K562 (cell line): ENCODE results near the gene SELENOO. TPM values are rescaled to one million over a fixed set of nuclear protein-coding genes. Genes with fewer than 3 reads are reported as not detected.

Experiments used
- ATAC-seq: fragments of 200-7000 bp; cut with Tn5 transposase; 3 replicates; pipeline ENCODE4 v1.9.1; 2020; ENCODE audit warnings: moderate library complexity
- BruUV-seq: library from RNA; stranded (reverse); fragments of 400-500 nt; replicated peaks from 2 replicates; lab custom pipeline; 2021; lab: Mats Ljungman, UMichigan
- CTCF ChIA-PET: fragments of 300-600 bp; formaldehyde crosslinking; extraction: SDS; loops from one replicate; lab custom pipeline; 2021; ENCODE audit warnings: low intra/inter-chr PET ratio; lab: Yijun Ruan, JAX
- POLR2A ChIA-PET: fragments of 300-600, 350-650 bp; sonication (Branson Sonifier 250); formaldehyde crosslinking; extraction: SDS; loops from one replicate; lab custom pipeline; 2021; ENCODE audit warnings: antibody characterized with exemption, inconsistent platforms; lab: Yijun Ruan, JAX
- DNase-seq, 4 experiments: peaks; one replicate each; pipeline versions ENCODE4 v3.0.0 to v3.0.0-alpha.2; 2011 to 2018; ENCODE audit warnings: low spot score in 3 of 4, mixed read lengths in 3 of 4; ENCODE audit errors: extremely low read depth in 1 of 4
- FAIRE-seq: peaks from 2 replicates; lab custom pipeline; 2011; peaks lifted over from hg19 to GRCh38; lab: Jason Lieb, UNC
- H2AFZ ChIP-seq: 2 replicates; pipeline ENCODE4 v1.6.0; 2011; ENCODE audit warnings: low read depth, low read length, control low read depth, inconsistent platforms
- H3K27ac ChIP-seq: fragments of 200-600 bp; 3 replicates; pipeline ENCODE4 v1.8.0; 2011; ENCODE audit warnings: low read depth, mild to moderate bottlenecking, control low read depth, inconsistent platforms, low read length, moderate library complexity, mixed read lengths; ENCODE audit errors: extremely low read depth
- H3K27me3 ChIP-seq, 2 experiments: fragments of 300-600 bp in 1 of 2; 2 replicates in 1 of 2; 3 replicates in 1 of 2; pipeline versions ENCODE4 v1.6.0 to v1.8.0; 2011; ENCODE audit warnings: inconsistent platforms in 2 of 2, low read length in 2 of 2, mild to moderate bottlenecking in 1 of 2, mixed read lengths in 1 of 2, moderate library complexity in 1 of 2; ENCODE audit not compliant: control insufficient read depth in 2 of 2, insufficient read depth in 2 of 2
- H3K36me3 ChIP-seq: fragments of 300-600 bp; 3 replicates; pipeline ENCODE4 v1.8.0; 2011; ENCODE audit warnings: mild to moderate bottlenecking, low read length, inconsistent platforms; ENCODE audit not compliant: control insufficient read depth, insufficient read depth
- H3K4me1 ChIP-seq, 2 experiments: fragments of 200-600 bp in 1 of 2; replicated peaks in 1 of 2; 2 replicates in 1 of 2; 3 replicates in 1 of 2; pipeline versions ENCODE4 v1.5.1 to v1.8.0; 2011; ENCODE audit warnings: inconsistent platforms in 2 of 2, low read length in 2 of 2, mild to moderate bottlenecking in 1 of 2, mixed read lengths in 1 of 2, moderate library complexity in 1 of 2; ENCODE audit not compliant: control insufficient read depth in 2 of 2, insufficient read depth in 2 of 2
- H3K4me2 ChIP-seq: 2 replicates; pipeline ENCODE4 v1.6.1; 2011; ENCODE audit warnings: low read length, control low read depth, inconsistent platforms, mixed read lengths; ENCODE audit not compliant: insufficient read depth
- H3K4me3 ChIP-seq: fragments of 200-600 bp; sonication (generic), shearing (Covaris generic); 2 replicates; pipeline ENCODE4 v1.5.1; 2016; ENCODE audit warnings: control low read depth, inconsistent platforms
- H3K79me2 ChIP-seq: fragments of 200-600 bp; 3 replicates; pipeline ENCODE4 v1.8.0; 2011; ENCODE audit warnings: low read length, inconsistent platforms; ENCODE audit not compliant: control insufficient read depth, insufficient read depth
- H3K9ac ChIP-seq, 2 experiments: 2 replicates each; pipeline versions ENCODE4 v1.6.0 to v1.6.1; 2011; ENCODE audit warnings: low read depth in 2 of 2, low read length in 2 of 2, control low read depth in 1 of 2, inconsistent platforms in 1 of 2, mild to moderate bottlenecking in 1 of 2, mixed read lengths in 1 of 2; ENCODE audit not compliant: insufficient read depth in 1 of 2
- H3K9me1 ChIP-seq: one replicate; pipeline ENCODE4 v1.6.0; 2011; ENCODE audit warnings: inconsistent platforms, mild to moderate bottlenecking, low read length, moderate library complexity; ENCODE audit not compliant: control insufficient read depth, insufficient read depth
- H3K9me3 ChIP-seq: replicated peaks from 2 replicates; pipeline ENCODE4 v1.5.1; 2011; ENCODE audit warnings: low read depth, low read length, inconsistent platforms; ENCODE audit not compliant: control insufficient read depth, insufficient read depth
- H4K20me1 ChIP-seq: replicated peaks from 2 replicates; pipeline ENCODE4 v1.6.1; 2011; ENCODE audit warnings: low read length, inconsistent platforms, mixed read lengths; ENCODE audit not compliant: control insufficient read depth, insufficient read depth
- EWSR1 ChIP-seq: fragments of 450-650 bp; IDR thresholded peaks from 2 replicates; pipeline ENCODE4 v1.6.1; 2018; ENCODE audit warnings: borderline replicate concordance, mild to moderate bottlenecking, low read depth, moderate library complexity; ENCODE audit not compliant: partially characterized antibody
- HDAC3 ChIP-seq: fragments of 450-650 bp; IDR thresholded peaks from 2 replicates; pipeline ENCODE4 v1.6.1; 2018; ENCODE audit warnings: borderline replicate concordance, mild to moderate bottlenecking, moderate library complexity; ENCODE audit not compliant: partially characterized antibody
- RBM15 ChIP-seq: fragments of 200-400 bp; formaldehyde crosslinking; IDR thresholded peaks from 2 replicates; pipeline ENCODE4 v1.6.1; 2018; ENCODE audit warnings: mild to moderate bottlenecking, low read length, moderate library complexity; ENCODE audit not compliant: insufficient read depth
- ZFP30 ChIP-seq: fragments of 250-450 bp; sonication (Bioruptor Pico); IDR thresholded peaks from 2 replicates; pipeline ENCODE4 v1.8.0; 2022; ENCODE audit warnings: moderate library complexity, mild to moderate bottlenecking, inconsistent platforms, borderline replicate concordance
- ZNF644 ChIP-seq: fragments of 200-800 bp; sonication (Bioruptor generic); IDR thresholded peaks from 2 replicates; pipeline ENCODE4 v1.6.1; 2016; ENCODE audit warnings: low read depth, missing genetic modification characterization, missing compliant biosample characterization
- WGBS: fragments of 100-300 bp; shearing (Covaris generic); methylation state at CpG from one replicate; pipeline ENCODE4 v1.1.6; 2016; ENCODE audit warnings: low coverage, mixed read lengths; ENCODE audit not compliant: insufficient coverage; ENCODE audit errors: missing lambda C conversion rate; 5-methylcytosine and 5-hydroxymethylcytosine counted together
- in situ Hi-C: fragments of 300-500 bp; cut with MboI; formaldehyde crosslinking; loops from 4 replicates; pipeline ENCODE4 v1.15.0; 2018; ENCODE audit warnings: inconsistent platforms, mixed read lengths
- intact Hi-C: fragments of 100-400 bp; cut with micrococcal nuclease; formaldehyde crosslinking; loops from 2 replicates; pipeline ENCODE4 v1.14.2; 2022
- polyA plus RNA-seq, 8 experiments: library from polyadenylated mRNA; depleted of rRNA in 4 of 8; stranded (reverse) in 5 of 8; unstranded in 3 of 8; fragments of >200 nt; fragmentation: Nextera tagmentation in 2 of 8; fragmentation: Illumina TruSeq in 1 of 8; extraction: Ambion mirVana in 2 of 8; extraction: Trizol in 1 of 8; gene quantifications; 2 replicates each; pipeline versions ENCODE4 v1.2.1 to v1.2.3, GENCODE V29; 2011 to 2014; ENCODE audit warnings: inconsistent platforms in 1 of 8, missing spikeins in 1 of 8
- total RNA-seq, 7 experiments: library from RNA; depleted of rRNA in 6 of 7; stranded (reverse); fragments of >200 nt in 6 of 7; fragmentation: Illumina TruSeq in 2 of 7; extraction: Trizol in 2 of 7; gene quantifications; 2 replicates each; pipeline versions ENCODE4 v1.2.1 to v1.2.3, GENCODE V29; 2011 to 2021; ENCODE audit warnings: low replicate concordance in 1 of 7
- TF ChIP-seq, protein P1 (sequence below), 2 experiments: fragments of 450-650 bp; conservative IDR thresholded peaks; 2 replicates each; pipeline ENCODE4 v1.6.1; 2017; ENCODE audit warnings: mild to moderate bottlenecking in 2 of 2, moderate library complexity in 2 of 2
- TF ChIP-seq, protein P2 (sequence below), 3 experiments: IDR thresholded peaks in 2 of 3; conservative IDR thresholded peaks in 1 of 3; 2 replicates each; pipeline ENCODE4 v1.5.1; 2011 to 2012; ENCODE audit warnings: low read length in 3 of 3, mild to moderate bottlenecking in 3 of 3, control low read depth in 2 of 3, improper control_type of control experiment in 1 of 3, inconsistent platforms in 1 of 3, low read depth in 1 of 3, mixed read lengths in 1 of 3, moderate library complexity in 1 of 3; ENCODE audit not compliant: insufficient read depth in 2 of 3

SELENOO gene
- total and polyA plus RNA-seq, 9 of the 15 experiments (the other 6 are each of a cell fraction or from before 2014, with no cell fraction given): 0.37 to 24.9 (median 8.3) TPM

DNA sequence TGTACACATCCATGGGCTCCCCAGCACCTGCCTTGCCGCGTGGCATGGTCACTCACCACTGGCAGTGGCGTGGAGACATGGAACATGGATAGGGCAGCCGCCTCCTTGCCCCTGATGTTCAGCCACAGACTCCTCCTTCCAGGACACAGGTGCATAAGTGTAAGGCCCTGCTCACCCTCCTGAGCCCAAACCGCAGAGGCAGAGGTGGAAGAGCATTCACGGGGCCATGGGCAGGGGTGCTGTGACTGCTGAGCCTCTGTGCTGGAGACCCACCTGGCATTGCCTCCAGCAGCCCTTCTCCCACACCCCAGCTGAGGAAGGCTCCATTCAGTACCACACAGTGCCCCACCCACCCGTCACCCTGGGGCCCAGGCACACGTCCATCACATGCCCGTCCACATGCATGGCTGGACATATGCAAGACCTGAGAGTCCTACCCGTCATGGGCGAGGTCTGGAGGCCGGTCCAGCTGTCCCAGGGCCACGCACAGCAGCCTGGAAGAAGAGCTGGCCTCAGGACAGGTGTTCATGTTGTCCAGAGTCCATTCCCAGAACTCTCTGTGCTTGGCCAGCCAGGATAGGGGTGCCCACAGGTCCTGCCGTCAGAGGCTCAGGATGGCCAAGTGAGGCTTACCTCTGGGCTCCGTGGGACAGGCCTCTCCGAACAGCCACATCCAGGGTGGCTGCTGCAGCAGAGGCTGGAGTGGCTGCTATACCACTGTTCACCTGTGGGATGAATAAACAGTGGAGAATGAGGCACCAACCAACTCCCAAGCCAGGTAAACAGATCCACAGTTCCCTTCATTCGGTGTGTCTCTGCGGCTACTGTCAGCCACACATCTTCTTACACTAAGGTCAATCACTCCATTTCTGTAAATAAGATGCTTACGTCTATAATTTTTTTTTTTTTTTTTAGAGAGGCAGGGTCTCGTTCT lies 45.7 kb downstream of the SELENOO start:
- intact Hi-C loops: no loop called here
- peaks cover 36% of the 10 kb centered on the region; the same call in 2 of the 3 replicates for H3K36me3 ChIP-seq
- 91% methylated on average over 14 of the region's 20 CpGs for WGBS
- H3K4me1 ChIP-seq: peaks cover 9 to 68% of the 10 kb centered on the region in 2 experiments
- ChIA-PET POLR2A (no interaction called here), CTCF (no interaction called here)
- no TSS peak for BruUV-seq
- no peaks in the 10 kb centered on the region for H3K27me3 ChIP-seq
- H3K9me1 ChIP-seq: no peaks in the 10 kb centered on the region
- no peak for DNase-seq
- peak overlapping the region in 1 of 2 experiments; percentile 93; a peak in 2 of 4 replicates for H3K9ac ChIP-seq
- H3K4me3 ChIP-seq: no peak overlapping the region; the same call in 1 of the 2 replicates
- H3K27ac ChIP-seq: no peak overlapping the region
- TF ChIP-seq ZFP30 (CRISPR knock-in tag) (no peak), ZNF644 (tag) (no peak), EWSR1 (no peak), RBM15 (no peak), HDAC3 (no peak)
- TF ChIP-seq, protein P1, sequence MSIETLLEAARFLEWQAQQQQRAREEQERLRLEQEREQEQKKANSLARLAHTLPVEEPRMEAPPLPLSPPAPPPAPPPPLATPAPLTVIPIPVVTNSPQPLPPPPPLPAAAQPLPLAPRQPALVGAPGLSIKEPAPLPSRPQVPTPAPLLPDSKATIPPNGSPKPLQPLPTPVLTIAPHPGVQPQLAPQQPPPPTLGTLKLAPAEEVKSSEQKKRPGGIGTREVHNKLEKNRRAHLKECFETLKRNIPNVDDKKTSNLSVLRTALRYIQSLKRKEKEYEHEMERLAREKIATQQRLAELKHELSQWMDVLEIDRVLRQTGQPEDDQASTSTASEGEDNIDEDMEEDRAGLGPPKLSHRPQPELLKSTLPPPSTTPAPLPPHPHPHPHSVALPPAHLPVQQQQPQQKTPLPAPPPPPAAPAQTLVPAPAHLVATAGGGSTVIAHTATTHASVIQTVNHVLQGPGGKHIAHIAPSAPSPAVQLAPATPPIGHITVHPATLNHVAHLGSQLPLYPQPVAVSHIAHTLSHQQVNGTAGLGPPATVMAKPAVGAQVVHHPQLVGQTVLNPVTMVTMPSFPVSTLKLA (conservative IDR thresholded peaks at IDR 0.05): no peak
- TF ChIP-seq, protein P2, sequence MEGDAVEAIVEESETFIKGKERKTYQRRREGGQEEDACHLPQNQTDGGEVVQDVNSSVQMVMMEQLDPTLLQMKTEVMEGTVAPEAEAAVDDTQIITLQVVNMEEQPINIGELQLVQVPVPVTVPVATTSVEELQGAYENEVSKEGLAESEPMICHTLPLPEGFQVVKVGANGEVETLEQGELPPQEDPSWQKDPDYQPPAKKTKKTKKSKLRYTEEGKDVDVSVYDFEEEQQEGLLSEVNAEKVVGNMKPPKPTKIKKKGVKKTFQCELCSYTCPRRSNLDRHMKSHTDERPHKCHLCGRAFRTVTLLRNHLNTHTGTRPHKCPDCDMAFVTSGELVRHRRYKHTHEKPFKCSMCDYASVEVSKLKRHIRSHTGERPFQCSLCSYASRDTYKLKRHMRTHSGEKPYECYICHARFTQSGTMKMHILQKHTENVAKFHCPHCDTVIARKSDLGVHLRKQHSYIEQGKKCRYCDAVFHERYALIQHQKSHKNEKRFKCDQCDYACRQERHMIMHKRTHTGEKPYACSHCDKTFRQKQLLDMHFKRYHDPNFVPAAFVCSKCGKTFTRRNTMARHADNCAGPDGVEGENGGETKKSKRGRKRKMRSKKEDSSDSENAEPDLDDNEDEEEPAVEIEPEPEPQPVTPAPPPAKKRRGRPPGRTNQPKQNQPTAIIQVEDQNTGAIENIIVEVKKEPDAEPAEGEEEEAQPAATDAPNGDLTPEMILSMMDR (IDR thresholded peaks at IDR 0.05 in 2 of 3, conservative IDR thresholded peaks at IDR 0.05 in 1 of 3; ENCODE audit: insufficient read depth in 2 of 3, low read depth in 1 of 3, low read length in 3 of 3): 0 out of 6 replicates have a peak, but pooled peaks of 1 of the 3 experiments have one; percentile 20
- no peak for FAIRE-seq
- H3K9me3 ChIP-seq: no peaks in the 10 kb centered on the region
- in situ Hi-C loops: no loop called here
- H3K79me2 ChIP-seq: peaks cover 62% of the 10 kb centered on the region
- peaks cover 11% of the 10 kb centered on the region for H4K20me1 ChIP-seq
- no peak overlapping the region for H3K4me2 ChIP-seq
- no peak overlapping the region for H2AFZ ChIP-seq
- ATAC-seq: no peak
